ENCODE measurements around the gene G6PC3. TPM values are rescaled to one million over a fixed set of nuclear protein-coding genes. Genes with fewer than 3 reads are reported as not detected.

The G6PC3 gene, protein sequence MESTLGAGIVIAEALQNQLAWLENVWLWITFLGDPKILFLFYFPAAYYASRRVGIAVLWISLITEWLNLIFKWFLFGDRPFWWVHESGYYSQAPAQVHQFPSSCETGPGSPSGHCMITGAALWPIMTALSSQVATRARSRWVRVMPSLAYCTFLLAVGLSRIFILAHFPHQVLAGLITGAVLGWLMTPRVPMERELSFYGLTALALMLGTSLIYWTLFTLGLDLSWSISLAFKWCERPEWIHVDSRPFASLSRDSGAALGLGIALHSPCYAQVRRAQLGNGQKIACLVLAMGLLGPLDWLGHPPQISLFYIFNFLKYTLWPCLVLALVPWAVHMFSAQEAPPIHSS
- 23.5 and 25.1 TPM in 2 replicates for total RNA-seq

GRCh38 chr17:44070455-44071197 lies at the start of gene G6PC3:
G6PC3 (plus strand) TSS chr17:44070735; CDS start chr17:44070966, 231 bp downstream.

GRCh38 chr17:44066204-44066930 lies 4.2 kb upstream of the G6PC3 start, which contains the start of gene LSM12:
LSM12 (minus strand) TSS chr17:44066671; CDS start chr17:44066587, 84 bp downstream.

GRCh38 chr17:44123356-44124117 lies 53.0 kb downstream of the G6PC3 start, which contains the start of gene HDAC5:
HDAC5 (minus strand) TSS chr17:44123641; CDS start chr17:44117515, 6,126 bp downstream.

Other genes with a start within 250 kb of the G6PC3 start
- 16.2 and 24.5 TPM in 2 replicates for gene MPP3, start 237.6 kb upstream of the G6PC3 start, total RNA-seq
- not detected in 2 replicates for gene CD300LG, start 223.6 kb upstream of the G6PC3 start, total RNA-seq
- 2.1 and 3.9 TPM in 2 replicates for gene MPP2, start 163.2 kb upstream of the G6PC3 start, total RNA-seq
- not detected in 2 replicates for gene PPY, start 128.3 kb upstream of the G6PC3 start, total RNA-seq
- gene PYY, start 116.8 kb upstream of the G6PC3 start, total RNA-seq, result not detected in 2 replicates
- 2.9 and 6.4 TPM in 2 replicates for gene NAGS, start 66.1 kb upstream of the G6PC3 start, total RNA-seq
- 88.3 and 104 TPM in 2 replicates for gene TMEM101, start 55.8 kb upstream of the G6PC3 start, total RNA-seq
- gene LSM12, start 4.1 kb upstream of the G6PC3 start, total RNA-seq, result 28.9 and 30.1 TPM in 2 replicates
- 66.2 and 79.5 TPM in 2 replicates for gene HDAC5, start 52.9 kb downstream of the G6PC3 start, total RNA-seq
- 1.00 and 5.1 TPM in 2 replicates for gene HROB, start 71.2 kb downstream of the G6PC3 start, total RNA-seq
- under 0.01 and 0.25 TPM in 2 replicates for gene ASB16, start 100.0 kb downstream of the G6PC3 start, total RNA-seq
- gene TMUB2, start 116.2 kb downstream of the G6PC3 start, total RNA-seq, result 24.5 and 28.1 TPM in 2 replicates
- 40.2 and 46.3 TPM in 2 replicates for gene ATXN7L3, start 129.1 kb downstream of the G6PC3 start, total RNA-seq
- 42.6 and 43.5 TPM in 2 replicates for gene UBTF, start 148.9 kb downstream of the G6PC3 start, total RNA-seq
- gene SLC4A1, start 197.4 kb downstream of the G6PC3 start, total RNA-seq, result not detected in 2 replicates
- gene RUNDC3A, start 237.9 kb downstream of the G6PC3 start, total RNA-seq, result not detected in 2 replicates